AG04450 (cell line): ENCODE results near the gene HOXC5. TPM values are rescaled to one million over a fixed set of nuclear protein-coding genes. Genes with fewer than 3 reads are reported as not detected.

Experiments
- CTCF ChIA-PET: fragments of 300-600, 350-600 bp; formaldehyde crosslinking; extraction: SDS; loops from one replicate; lab custom pipeline; 2022; ENCODE audit warnings: antibody characterized with exemption, inconsistent platforms; lab: Charles Lee
- POLR2A ChIA-PET: fragments of 350-600 bp; formaldehyde crosslinking; extraction: SDS; loops from one replicate; lab custom pipeline; 2021; ENCODE audit warnings: antibody characterized with exemption, inconsistent platforms; lab: Yijun Ruan, JAX
- DNase-seq: peaks from one replicate; pipeline ENCODE4 v3.0.0-alpha.2; 2011; ENCODE audit warnings: low read depth, low spot score
- H3K27ac ChIP-seq: one replicate; pipeline ENCODE4 v1.5.1; 2012; ENCODE audit warnings: low read depth, low read length, control low read depth
- H3K27me3 ChIP-seq: one replicate; pipeline ENCODE4 v1.6.0; 2012; ENCODE audit warnings: low read length; ENCODE audit not compliant: control insufficient read depth, insufficient read depth
- H3K4me3 ChIP-seq: 2 replicates; pipeline ENCODE4 v1.5.1; 2011; ENCODE audit warnings: mild to moderate bottlenecking, low read depth, low read length, control low read depth
- H3K9me3 ChIP-seq: 2 replicates; pipeline ENCODE4 v1.5.1; 2012; ENCODE audit warnings: low read length; ENCODE audit not compliant: control insufficient read depth, insufficient read depth
- polyA plus RNA-seq: library from polyadenylated mRNA; depleted of rRNA; stranded (reverse); fragments of >200 nt; gene quantifications from 2 replicates; pipeline ENCODE4 v1.2.3, GENCODE V29; 2011
- TF ChIP-seq, protein P1 (sequence below): IDR thresholded peaks from 2 replicates; pipeline ENCODE4 v1.5.1; 2011; ENCODE audit warnings: low read depth, low read length, control low read depth, inconsistent platforms

The HOXC5 gene
- polyA plus RNA-seq, 1 experiment, result not detected

DNA sequence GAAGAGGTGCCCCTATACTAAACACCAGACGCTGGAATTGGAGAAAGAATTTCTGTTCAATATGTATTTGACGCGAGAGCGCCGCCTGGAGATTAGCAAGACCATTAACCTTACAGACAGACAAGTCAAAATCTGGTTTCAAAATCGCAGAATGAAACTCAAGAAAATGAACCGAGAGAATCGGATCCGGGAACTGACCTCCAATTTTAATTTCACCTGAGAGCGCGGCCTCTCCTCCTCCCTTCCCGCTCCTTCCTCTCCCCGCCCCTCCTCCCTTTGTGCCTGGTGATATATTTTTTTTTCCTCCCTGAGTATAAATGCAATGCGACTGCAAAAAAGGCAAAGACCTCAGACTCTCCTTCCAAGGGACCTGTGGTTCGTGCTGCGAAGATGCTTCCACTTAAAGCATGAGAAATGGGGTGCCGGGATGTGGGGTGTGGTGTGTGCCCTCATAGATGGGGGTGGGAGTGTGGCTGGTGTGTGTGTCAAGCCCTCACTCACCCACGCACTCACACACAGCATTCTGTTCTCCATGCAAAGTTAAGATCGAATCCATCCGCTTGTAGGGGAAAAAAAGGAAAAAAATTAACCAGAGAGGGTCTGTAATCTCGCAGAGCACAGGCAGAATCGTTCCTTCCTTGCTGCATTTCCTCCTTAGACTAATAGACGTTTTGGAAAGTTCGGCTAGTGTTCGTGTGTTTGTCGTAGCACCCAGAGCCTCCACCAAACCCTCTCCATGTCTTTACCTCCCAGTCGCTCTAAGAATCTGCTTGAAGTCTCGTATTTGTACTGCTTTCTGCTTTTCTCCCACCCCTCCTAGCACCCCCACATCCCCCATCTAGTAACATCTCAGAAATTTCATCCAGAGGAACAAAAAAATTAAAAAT lies 43.4 kb upstream of the HOXC5 start:
- TF ChIP-seq, protein P1, sequence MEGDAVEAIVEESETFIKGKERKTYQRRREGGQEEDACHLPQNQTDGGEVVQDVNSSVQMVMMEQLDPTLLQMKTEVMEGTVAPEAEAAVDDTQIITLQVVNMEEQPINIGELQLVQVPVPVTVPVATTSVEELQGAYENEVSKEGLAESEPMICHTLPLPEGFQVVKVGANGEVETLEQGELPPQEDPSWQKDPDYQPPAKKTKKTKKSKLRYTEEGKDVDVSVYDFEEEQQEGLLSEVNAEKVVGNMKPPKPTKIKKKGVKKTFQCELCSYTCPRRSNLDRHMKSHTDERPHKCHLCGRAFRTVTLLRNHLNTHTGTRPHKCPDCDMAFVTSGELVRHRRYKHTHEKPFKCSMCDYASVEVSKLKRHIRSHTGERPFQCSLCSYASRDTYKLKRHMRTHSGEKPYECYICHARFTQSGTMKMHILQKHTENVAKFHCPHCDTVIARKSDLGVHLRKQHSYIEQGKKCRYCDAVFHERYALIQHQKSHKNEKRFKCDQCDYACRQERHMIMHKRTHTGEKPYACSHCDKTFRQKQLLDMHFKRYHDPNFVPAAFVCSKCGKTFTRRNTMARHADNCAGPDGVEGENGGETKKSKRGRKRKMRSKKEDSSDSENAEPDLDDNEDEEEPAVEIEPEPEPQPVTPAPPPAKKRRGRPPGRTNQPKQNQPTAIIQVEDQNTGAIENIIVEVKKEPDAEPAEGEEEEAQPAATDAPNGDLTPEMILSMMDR, result peak; percentile 56
- Histone ChIP-seq H3K4me3 (no peak overlapping the region), H3K27me3 (peaks cover 94% of the 10 kb centered on the region), H3K27ac (no peak overlapping the region), H3K9me3 (peaks cover 18% of the 10 kb centered on the region)
- POLR2A ChIA-PET, result no interaction called here
- CTCF ChIA-PET, result interaction anchor here (1.5 kb wide), 1 partner anchor 16 kb away, joined by 6 read pairs; no protein-coding TSS in a partner anchor
- DNase-seq, result no peak

DNA sequence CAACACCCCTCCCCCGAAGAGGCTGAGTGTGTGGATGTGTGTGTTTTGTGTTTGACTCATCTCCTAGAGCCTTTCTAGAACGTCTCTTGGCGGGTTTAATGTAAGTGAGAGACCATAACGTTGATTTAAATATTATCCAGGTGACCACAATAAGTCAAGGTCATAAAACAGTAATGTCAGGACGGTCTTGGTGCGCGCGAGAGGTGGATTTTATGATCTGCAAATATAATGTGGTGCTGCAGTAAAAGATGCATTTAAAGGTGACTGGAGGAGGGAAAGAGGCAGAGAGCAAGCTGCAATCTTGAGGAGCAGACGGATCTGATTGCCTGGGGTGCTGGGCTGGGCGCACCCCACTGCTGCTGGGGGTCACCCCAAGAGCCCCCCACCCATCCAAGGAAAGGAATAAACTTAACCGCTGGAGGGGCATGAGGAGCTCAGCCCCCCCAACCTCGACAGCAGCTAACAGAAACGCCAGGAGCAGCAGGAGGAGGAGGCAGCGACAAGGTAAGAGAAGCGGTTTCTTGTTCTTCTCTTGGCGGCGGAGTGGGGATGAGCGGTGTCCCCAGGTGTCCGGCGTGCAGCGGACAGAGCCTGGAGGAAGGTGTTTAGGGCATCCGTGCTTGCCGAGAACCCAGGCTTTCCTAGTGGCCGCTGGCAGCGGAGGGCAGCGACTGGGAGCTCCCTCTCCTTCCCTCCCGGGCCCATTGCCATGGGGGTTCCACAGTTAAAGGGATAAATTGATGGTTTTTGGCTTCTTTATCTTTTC lies 42.4 kb upstream of the HOXC5 start:
- Histone ChIP-seq H3K4me3 (no peak overlapping the region), H3K27ac (no peak overlapping the region), H3K27me3 (peaks cover 97% of the 10 kb centered on the region), H3K9me3 (peaks cover 13% of the 10 kb centered on the region)
- ChIA-PET CTCF (interaction anchor here (1.0 to 2.3 kb wide), 3 partner anchors 15 to 233 kb away, joined by 3 to 8 read pairs (median 3); no protein-coding TSS in a partner anchor), POLR2A (no interaction called here)
- TF ChIP-seq, protein P1, result no peak
- no peak for DNase-seq

DNA sequence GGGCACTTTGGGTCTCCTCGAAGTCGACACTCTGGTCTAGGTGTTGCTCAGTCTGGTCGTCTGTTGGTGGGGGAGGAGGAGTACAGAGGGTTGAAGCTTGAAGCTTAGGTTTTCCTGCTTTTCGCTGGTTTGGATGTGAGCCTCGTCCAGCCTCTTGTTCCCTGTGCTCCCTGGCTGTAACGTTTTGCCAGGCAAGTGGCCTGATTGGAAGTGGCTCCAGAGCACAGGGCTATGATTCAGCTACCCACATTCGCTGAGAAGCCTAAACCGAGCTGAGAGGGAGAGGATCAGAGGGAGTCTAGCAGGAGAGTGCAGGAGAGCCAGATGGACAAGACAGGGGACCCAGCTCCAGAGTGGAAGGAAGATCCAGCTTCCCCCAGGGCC lies 41.8 kb upstream of the HOXC5 start:
- Histone ChIP-seq H3K27ac (no peak overlapping the region), H3K27me3 (peaks cover 97% of the 10 kb centered on the region), H3K4me3 (no peak overlapping the region), H3K9me3 (peaks cover 8% of the 10 kb centered on the region; the same call in 1 of the 2 replicates)
- ChIA-PET CTCF (interaction anchor here (1.0 to 2.3 kb wide), 3 partner anchors 15 to 234 kb away, joined by 3 to 8 read pairs (median 3); no protein-coding TSS in a partner anchor), POLR2A (no interaction called here)
- no peak for DNase-seq
- TF ChIP-seq, protein P1, result no peak

DNA sequence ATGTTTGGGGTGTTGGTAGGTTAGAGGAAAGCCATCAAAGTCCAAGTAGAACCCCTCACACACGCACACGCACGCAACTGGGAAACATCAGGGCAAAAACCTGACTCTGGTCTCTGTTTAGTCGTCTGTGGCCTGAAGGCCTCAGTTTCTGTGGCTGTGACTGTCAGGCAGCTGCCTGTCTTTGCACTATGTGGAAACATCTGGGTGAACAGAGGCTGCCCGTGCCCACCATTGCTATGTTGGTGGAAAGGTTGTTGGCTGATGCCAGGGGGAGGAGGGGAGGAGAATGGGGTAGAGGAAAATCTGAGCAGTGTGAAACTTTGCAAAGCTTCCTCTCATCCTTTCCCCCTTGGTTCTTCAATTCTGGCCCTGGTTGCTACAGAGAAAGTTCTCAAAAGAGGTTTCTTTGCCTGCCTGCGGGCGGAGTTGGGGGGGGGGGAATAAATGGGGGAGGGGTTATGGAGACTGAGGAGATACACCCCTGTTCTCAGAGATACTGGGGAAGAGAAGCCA lies 40.4 kb upstream of the HOXC5 start:
- no peak overlapping the region for H3K27ac ChIP-seq
- ChIA-PET CTCF (interaction anchor here (2.3 kb wide), 1 partner anchor 13 kb away, joined by 8 read pairs; no protein-coding TSS in a partner anchor), POLR2A (no interaction called here)
- DNase-seq, result no peak
- TF ChIP-seq, protein P1, result no peak
- H3K9me3 ChIP-seq, result peaks cover 8% of the 10 kb centered on the region; the same call in 1 of the 2 replicates
- H3K27me3 ChIP-seq, result peaks cover 97% of the 10 kb centered on the region
- no peak overlapping the region for H3K4me3 ChIP-seq
